Type B pancreatic cell (in vitro differentiated cells): ENCODE measurements around the gene CCDC12. TPM values are rescaled to one million over a fixed set of nuclear protein-coding genes. Genes with fewer than 3 reads are reported as not detected.

Experiments
- DNase-seq: peaks from one replicate; pipeline ENCODE4 v3.0.0; 2021; ENCODE audit warnings: mixed read lengths; ENCODE audit not compliant: unreplicated experiment; ENCODE audit errors: extremely low spot score
- H3K27ac Mint-ChIP-seq: 2 replicates; pipeline ENCODE4 v1.8.0; 2021; ENCODE audit warnings: mild to moderate bottlenecking, mixed read lengths
- H3K27me3 Mint-ChIP-seq: 2 replicates; pipeline ENCODE4 v1.8.0; 2021; ENCODE audit warnings: mixed read lengths
- H3K36me3 Mint-ChIP-seq: 2 replicates; pipeline ENCODE4 v1.8.0; 2021; ENCODE audit warnings: mixed read lengths
- H3K4me1 Mint-ChIP-seq: one replicate; pipeline ENCODE4 v1.8.0; 2021; ENCODE audit warnings: mixed read lengths; ENCODE audit not compliant: unreplicated experiment
- H3K4me3 Mint-ChIP-seq: 2 replicates; pipeline ENCODE4 v1.8.0; 2021; ENCODE audit warnings: mild to moderate bottlenecking, mixed read lengths
- H3K9me3 Mint-ChIP-seq: 2 replicates; pipeline ENCODE4 v1.8.0; 2021; ENCODE audit warnings: mixed read lengths
- CTCF ChIP-seq: fragments of 200-600 bp; sonication (generic); conservative IDR thresholded peaks from 2 replicates; pipeline ENCODE4 v1.5.0; 2021; ENCODE audit warnings: antibody characterized with exemption, mild to moderate bottlenecking
- total RNA-seq: library from RNA; stranded (reverse); gene quantifications from 2 replicates; pipeline ENCODE4 v1.2.1, GENCODE V29; 2021; ENCODE audit warnings: low replicate concordance

CCDC12 gene
- total RNA-seq, 1 donor from 2014 or later: 46.7 TPM

GRCh38 chr3:46883054-46883829, 93.3 kb downstream of the CCDC12 start:
- H3K9me3 Mint-ChIP-seq: no peaks in the 10 kb centered on the region
- H3K36me3 Mint-ChIP-seq: peaks cover 12% of the 10 kb centered on the region
- H3K4me3 Mint-ChIP-seq: peak overlapping the region; percentile 89
- no peak for DNase-seq
- peak overlapping the region; percentile 21 for H3K27ac Mint-ChIP-seq
- H3K4me1 Mint-ChIP-seq: peaks cover 41% of the 10 kb centered on the region
- TF ChIP-seq CTCF: no peak
- peaks cover 33% of the 10 kb centered on the region for H3K27me3 Mint-ChIP-seq

- Mint-ChIP-seq H3K9me3 (no peaks in the 10 kb centered on the region), H3K36me3 (peaks cover 5% of the 10 kb centered on the region), H3K27ac (peak overlapping the region; percentile 36), H3K27me3 (peaks cover 30% of the 10 kb centered on the region), H3K4me3 (peak overlapping the region; percentile 89), H3K4me1 (peaks cover 36% of the 10 kb centered on the region)
- DNase-seq: no peak
- no peak for TF ChIP-seq CTCF
Observed at GRCh38 chr3:46882377-46883053, 94.0 kb downstream of the CCDC12 start.

GRCh38 chr3:46881596-46882376, 94.8 kb downstream of the CCDC12 start:
- Mint-ChIP-seq H3K4me1 (peaks cover 35% of the 10 kb centered on the region), H3K4me3 (peak overlapping the region; percentile 81), H3K9me3 (no peaks in the 10 kb centered on the region), H3K36me3 (peaks cover 4% of the 10 kb centered on the region), H3K27me3 (peaks cover 30% of the 10 kb centered on the region), H3K27ac (no peak overlapping the region)
- TF ChIP-seq CTCF: no peak
- DNase-seq: no peak

GRCh38 chr3:46880884-46881595, 95.5 kb downstream of the CCDC12 start:
- H3K27ac Mint-ChIP-seq: peak overlapping the region; percentile 91
- peaks cover 30% of the 10 kb centered on the region for H3K27me3 Mint-ChIP-seq
- peaks cover 35% of the 10 kb centered on the region for H3K4me1 Mint-ChIP-seq
- H3K9me3 Mint-ChIP-seq: no peaks in the 10 kb centered on the region
- peak overlapping the region; percentile 87 for H3K4me3 Mint-ChIP-seq
- no peak for TF ChIP-seq CTCF
- no peak for DNase-seq
- H3K36me3 Mint-ChIP-seq: peaks cover 4% of the 10 kb centered on the region

- DNase-seq: no peak
- peak overlapping the region; percentile 87 for H3K4me3 Mint-ChIP-seq
- peak overlapping the region; percentile 91 for H3K27ac Mint-ChIP-seq
- H3K9me3 Mint-ChIP-seq: no peaks in the 10 kb centered on the region
- H3K4me1 Mint-ChIP-seq: peaks cover 35% of the 10 kb centered on the region
- TF ChIP-seq CTCF: no peak
- no peaks in the 10 kb centered on the region for H3K36me3 Mint-ChIP-seq
- H3K27me3 Mint-ChIP-seq: peaks cover 17% of the 10 kb centered on the region
Observed at GRCh38 chr3:46878781-46879436, 97.6 kb downstream of the CCDC12 start.
